Measurements from ENCODE around the gene PGAP1. TPM values are rescaled to one million over a fixed set of nuclear protein-coding genes. Genes with fewer than 3 reads are reported as not detected.
A peak's percentile ranks its signal among the peaks of the same experiment; 100 is the strongest.

The PGAP1 gene
- total and polyA plus RNA-seq, 8 donors = 0.56 to 56.9 (median 3.1) TPM

DNA sequence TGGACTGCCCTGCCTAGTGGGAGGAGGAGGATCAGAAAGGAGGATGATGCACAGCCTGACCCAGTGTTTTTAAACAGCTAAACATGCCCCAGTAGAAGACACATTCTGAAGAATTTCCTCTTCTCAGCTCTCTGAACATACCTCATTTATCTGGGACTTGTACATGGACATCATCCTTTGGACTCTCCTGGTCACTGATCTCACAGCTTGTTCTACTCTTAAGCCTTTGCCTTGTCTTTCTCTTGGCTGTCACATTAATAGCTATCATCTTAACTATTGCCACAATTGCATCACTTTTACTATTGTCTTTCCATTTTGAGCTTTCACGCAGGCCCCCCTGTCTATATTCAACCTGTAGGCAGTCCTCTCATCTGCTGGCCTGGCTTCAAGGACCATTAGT lies 42.0 kb upstream of the PGAP1 start:
- no peaks in the 10 kb centered on the region for H3K27me3 ChIP-seq
- WGBS, 5 donors = 95 to 100% (median 98%) methylated on average over 1 of the region's 1 CpG
- no peaks in the 10 kb centered on the region for H3K36me3 ChIP-seq
- TF ChIP-seq POLR2A (IDR thresholded peaks at IDR 0.05) = no peak
- no peak for TF ChIP-seq EP300 (IDR thresholded peaks at IDR 0.05)
- no peak for TF ChIP-seq POLR2AphosphoS5 (IDR thresholded peaks at IDR 0.05)
- TF ChIP-seq CTCF (IDR thresholded peaks at IDR 0.05) = no peak
- no peak overlapping the region for H3K27ac ChIP-seq
- DNase-seq = no peak
- H3K4me1 ChIP-seq = peaks cover 0 to 17% (median 2%) of the 10 kb centered on the region in 4 donors
- H3K4me3 ChIP-seq = no peak overlapping the region
- intact Hi-C loops (cut with DNase I; ENCODE audit: low total_unique reads) = no loop called here
- no peaks in the 10 kb centered on the region for H3K9me3 ChIP-seq

- 83 to 93% (median 89%) methylated on average over 3 of the region's 3 CpGs for WGBS, 5 donors
- H3K36me3 ChIP-seq = no peaks in the 10 kb centered on the region
- H3K27me3 ChIP-seq = no peaks in the 10 kb centered on the region
- DNase-seq = no peak
- intact Hi-C loops (cut with DNase I; ENCODE audit: low total_unique reads) = no loop called here
- H3K4me3 ChIP-seq = no peak overlapping the region
- no peak for TF ChIP-seq POLR2A (IDR thresholded peaks at IDR 0.05)
- no peak for TF ChIP-seq POLR2AphosphoS5 (IDR thresholded peaks at IDR 0.05)
- no peak for TF ChIP-seq EP300 (IDR thresholded peaks at IDR 0.05)
- no peak for TF ChIP-seq CTCF (IDR thresholded peaks at IDR 0.05)
- no peaks in the 10 kb centered on the region for H3K9me3 ChIP-seq
- peaks cover 0 to 19% (median 2%) of the 10 kb centered on the region in 4 donors for H3K4me1 ChIP-seq
- no peak overlapping the region for H3K27ac ChIP-seq
Measured at GRCh38 chr2:196967775-196968174, 41.3 kb upstream of the PGAP1 start.

GRCh38 chr2:196967116-196967515 lies 40.6 kb upstream of the PGAP1 start:
- no peaks in the 10 kb centered on the region for H3K9me3 ChIP-seq
- H3K36me3 ChIP-seq = no peaks in the 10 kb centered on the region
- H3K4me3 ChIP-seq = peak overlapping the region; percentile 10 to 32 (median 16)
- H3K27ac ChIP-seq = peak overlapping the region in 2 of 5 donors; percentile 20 to 21
- 18 to 29% (median 24%) methylated on average over 7 of the region's 7 CpGs for WGBS, 5 donors
- no peak for TF ChIP-seq POLR2AphosphoS5 (IDR thresholded peaks at IDR 0.05)
- TF ChIP-seq POLR2A (IDR thresholded peaks at IDR 0.05) = no peak
- TF ChIP-seq EP300 (IDR thresholded peaks at IDR 0.05) = no peak
- no peak for TF ChIP-seq CTCF (IDR thresholded peaks at IDR 0.05)
- intact Hi-C loops (cut with DNase I; ENCODE audit: low total_unique reads) = no loop called here
- H3K4me1 ChIP-seq = peaks cover 0 to 19% (median 2%) of the 10 kb centered on the region in 4 donors
- DNase-seq = peak in 1 of 2 donors; percentile 58
- H3K27me3 ChIP-seq = no peaks in the 10 kb centered on the region

GRCh38 chr2:196966061-196966460 lies 39.6 kb upstream of the PGAP1 start:
- Histone ChIP-seq H3K4me1 (peaks cover 0 to 19% (median 2%) of the 10 kb centered on the region in 4 donors), H3K4me3 (no peak overlapping the region), H3K27me3 (no peaks in the 10 kb centered on the region), H3K36me3 (no peaks in the 10 kb centered on the region), H3K9me3 (no peaks in the 10 kb centered on the region), H3K27ac (no peak overlapping the region)
- intact Hi-C loops (cut with DNase I; ENCODE audit: low total_unique reads) = no loop called here
- 22 to 60% (median 42%) methylated on average over 3 of the region's 3 CpGs for WGBS, 5 donors
- no peak for DNase-seq
- TF ChIP-seq POLR2A (IDR thresholded peaks at IDR 0.05) = no peak
- no peak for TF ChIP-seq CTCF (IDR thresholded peaks at IDR 0.05)
- no peak for TF ChIP-seq POLR2AphosphoS5 (IDR thresholded peaks at IDR 0.05)
- TF ChIP-seq EP300 (IDR thresholded peaks at IDR 0.05) = no peak
